CD4-positive, alpha-beta memory T cell (primary cell): Measurements from ENCODE around the gene DPM2. TPM values are rescaled to one million over a fixed set of nuclear protein-coding genes. Genes with fewer than 3 reads are reported as not detected.

Experiments used
- CTCF ChIA-PET: fragments of 350-600 bp; sonication (Branson Sonifier 250); formaldehyde crosslinking; loops from one replicate; lab custom pipeline; 2021; ENCODE audit warnings: inconsistent platforms; ENCODE audit not compliant: partially characterized antibody; lab: Charles Lee
- POLR2A ChIA-PET: fragments of 350-600 bp; sonication (Branson Sonifier 250); formaldehyde crosslinking; loops from one replicate; lab custom pipeline; 2021; ENCODE audit not compliant: partially characterized antibody; lab: Charles Lee
- DNase-seq, 5 donors: peaks; one replicate each; pipeline versions ENCODE4 v3.0.0 to v3.0.0-alpha.2; 2020 to 2022; ENCODE audit warnings: mixed read lengths in 1 of 5
- H3K27ac ChIP-seq: one replicate; pipeline ENCODE4 v1.7.0; 2013; ENCODE audit warnings: low read depth, low read length
- H3K27me3 ChIP-seq: 2 replicates; pipeline ENCODE4 v1.7.0; 2013; ENCODE audit warnings: mild to moderate bottlenecking, low read length, moderate library complexity; ENCODE audit not compliant: insufficient read depth
- H3K36me3 ChIP-seq: 2 replicates; pipeline ENCODE4 v1.7.0; 2013; ENCODE audit warnings: mild to moderate bottlenecking, low read length, moderate library complexity; ENCODE audit not compliant: insufficient read depth
- H3K4me1 ChIP-seq: 2 replicates; pipeline ENCODE4 v1.7.0; 2013; ENCODE audit warnings: mild to moderate bottlenecking, low read length, moderate library complexity; ENCODE audit not compliant: insufficient read depth
- H3K4me3 ChIP-seq, 2 donors: one replicate each; pipeline ENCODE4 v1.7.0; 2013; ENCODE audit warnings: low read length in 2 of 2, mild to moderate bottlenecking in 1 of 2
- H3K9me3 ChIP-seq, 2 donors: one replicate each; pipeline ENCODE4 v1.7.0; 2013; ENCODE audit warnings: low read length in 2 of 2, control low read depth in 1 of 2; ENCODE audit not compliant: control insufficient read depth in 1 of 2
- H3K27ac Mint-ChIP-seq, 7 donors: one replicate each; pipeline ENCODE4 v1.8.0; 2020 to 2021; ENCODE audit warnings: mixed read lengths in 7 of 7, mild to moderate bottlenecking in 6 of 7, inconsistent platforms in 3 of 7, moderate library complexity in 3 of 7
- H3K27me3 Mint-ChIP-seq, 2 donors: one replicate each; pipeline ENCODE4 v1.8.0; 2020 to 2021; ENCODE audit warnings: mixed read lengths in 2 of 2
- H3K36me3 Mint-ChIP-seq, 2 donors: one replicate each; pipeline ENCODE4 v1.8.0; 2020 to 2021; ENCODE audit warnings: mixed read lengths in 2 of 2, inconsistent platforms in 1 of 2, mild to moderate bottlenecking in 1 of 2
- H3K4me1 Mint-ChIP-seq, 4 donors: one replicate each; pipeline ENCODE4 v1.8.0; 2020 to 2021; ENCODE audit warnings: mixed read lengths in 4 of 4, mild to moderate bottlenecking in 1 of 4
- H3K4me3 Mint-ChIP-seq, 8 donors: one replicate each; pipeline ENCODE4 v1.8.0; 2020 to 2021; ENCODE audit warnings: mixed read lengths in 8 of 8, mild to moderate bottlenecking in 7 of 8, moderate library complexity in 6 of 8, inconsistent platforms in 3 of 8
- H3K9me3 Mint-ChIP-seq, 8 donors: one replicate each; pipeline ENCODE4 v1.8.0; 2020 to 2021; ENCODE audit warnings: mixed read lengths in 8 of 8, mild to moderate bottlenecking in 5 of 8, inconsistent platforms in 3 of 8, moderate library complexity in 1 of 8
- intact Hi-C: fragments of 100-400 bp; cut with micrococcal nuclease; formaldehyde crosslinking; loops from one replicate; pipeline ENCODE4 v1.15.1; 2023
- polyA plus RNA-seq, 2 donors: library from polyadenylated mRNA; unstranded; fragments of 300-500 nt; fragmentation: Illumina TruSeq; gene quantifications; one replicate each; pipeline ENCODE4 v1.2.3, GENCODE V29; 2021
- total RNA-seq, 2 experiments: library from RNA; stranded (reverse); gene quantifications; one replicate each; pipeline ENCODE4 v1.2.3, GENCODE V29; 2021

Gene DPM2
- total and polyA plus RNA-seq, 4 experiments from 2014 or later = 37.0 to 43.1 (median 40.3) TPM

DNA sequence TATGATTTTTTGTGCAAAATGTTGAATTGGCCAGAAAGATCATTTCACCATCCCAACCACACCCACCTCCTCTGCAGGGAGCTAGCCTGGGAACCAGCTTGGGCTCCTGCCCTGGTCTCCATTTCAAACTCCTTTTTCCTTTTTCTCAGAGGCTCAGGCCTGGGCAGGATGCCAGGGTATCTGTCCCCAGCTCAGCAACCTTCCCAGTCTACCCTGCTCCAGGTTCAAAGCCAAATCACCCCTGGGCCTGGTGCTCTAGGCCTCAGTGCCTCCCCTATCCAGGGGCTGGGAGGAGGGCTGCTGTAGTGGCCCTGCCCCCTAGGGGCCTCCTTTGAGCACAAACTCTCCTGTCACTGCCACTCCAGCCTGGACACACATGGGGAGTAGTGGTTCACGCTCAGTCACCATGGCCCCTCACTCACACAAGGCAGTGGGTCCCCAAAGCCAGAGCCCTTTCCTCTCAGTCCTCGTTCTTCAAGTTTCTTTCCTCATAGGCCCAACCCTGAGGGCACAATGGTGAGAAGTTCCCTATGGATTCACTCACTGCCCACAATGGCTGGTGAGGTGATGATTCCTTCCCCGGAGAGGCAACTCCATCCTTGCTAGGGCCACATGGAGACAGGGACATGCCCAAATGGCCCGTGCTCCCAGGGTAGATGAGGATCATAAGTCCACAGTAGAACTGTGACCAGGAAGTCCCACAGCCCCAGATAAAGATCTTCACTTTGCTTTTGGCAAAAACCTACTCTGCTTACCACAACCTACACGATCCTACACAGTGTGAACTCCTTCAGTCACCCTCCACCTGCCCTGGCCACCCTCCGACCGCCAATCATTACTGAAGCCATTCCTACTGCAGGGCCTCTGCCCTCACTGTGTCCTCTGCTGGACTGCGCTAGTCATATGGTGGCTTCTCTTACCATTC lies 19.2 kb downstream of the DPM2 start:
- Histone ChIP-seq H3K27me3 (no peaks in the 10 kb centered on the region), H3K4me3 (no peak overlapping the region), H3K27ac (no peak overlapping the region), H3K9me3 (no peaks in the 10 kb centered on the region), H3K4me1 (peaks cover 41% of the 10 kb centered on the region), H3K36me3 (no peaks in the 10 kb centered on the region)
- intact Hi-C loops = loop anchor here (5.0 kb wide), 3 partner anchors 46 to 416 kb away; partner anchors contain the start of gene STXBP1
- ChIA-PET CTCF (interaction anchor here (1.3 to 6.7 kb wide), 10 partner anchors 12 to 331 kb away, joined by 3 to 68 read pairs (median 10); partner anchors contain the start of genes PIP5KL1 and TOR2A), POLR2A (interaction anchor here (1.3 to 6.3 kb wide), 5 partner anchors 14 to 310 kb away, joined by 3 to 87 read pairs (median 15); partner anchors contain the start of genes ST6GALNAC6 and TOR2A)
- DNase-seq = no peak
- Mint-ChIP-seq H3K4me1 (peaks cover 12 to 61% (median 38%) of the 10 kb centered on the region in 4 donors), H3K9me3 (no peaks in the 10 kb centered on the region), H3K27me3 (no peaks in the 10 kb centered on the region), H3K4me3 (peak overlapping the region in 5 of 8 donors; percentile 6 to 85 (median 50)), H3K36me3 (peaks cover 0 to 9% of the 10 kb centered on the region in 2 donors), H3K27ac (peak overlapping the region in 5 of 7 donors; percentile 30 to 88 (median 57))

DNA sequence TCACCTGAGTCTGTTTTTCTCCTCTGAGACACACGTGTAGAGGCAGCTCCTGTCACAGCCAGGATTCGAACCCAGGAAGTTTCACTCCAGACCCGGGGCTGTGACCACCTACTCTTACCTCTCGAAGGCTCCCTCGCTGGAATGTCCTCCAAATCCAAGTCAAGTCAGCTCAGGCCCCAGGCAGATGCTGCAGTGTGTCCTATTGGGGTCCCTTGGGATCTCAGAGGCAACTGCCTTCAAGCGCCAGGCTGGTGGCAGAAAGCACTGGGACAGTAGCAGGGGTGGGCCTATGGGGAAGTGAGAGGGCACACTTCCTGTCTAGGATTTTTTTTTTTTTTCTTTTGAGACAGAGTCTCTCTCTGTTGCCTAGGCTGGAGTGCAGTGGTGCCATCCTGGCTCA lies 20.1 kb downstream of the DPM2 start:
- Histone ChIP-seq H3K36me3 (no peaks in the 10 kb centered on the region), H3K4me1 (peaks cover 41% of the 10 kb centered on the region), H3K27me3 (no peaks in the 10 kb centered on the region), H3K4me3 (no peak overlapping the region), H3K9me3 (no peaks in the 10 kb centered on the region), H3K27ac (peak overlapping the region; percentile 14)
- ChIA-PET CTCF (interaction anchor here (1.7 to 4.3 kb wide), 6 partner anchors 11 to 330 kb away, joined by 4 to 30 read pairs (median 10); partner anchors contain the start of gene TOR2A), POLR2A (interaction anchor here (0.6 to 6.3 kb wide), 13 partner anchors 9 to 309 kb away, joined by 3 to 87 read pairs (median 5); partner anchors contain the start of genes CDK9, DPM2, PTRH1 and ST6GALNAC6)
- DNase-seq = no peak
- peak overlapping the region in 5 of 7 donors; percentile 36 to 81 (median 59) for H3K27ac Mint-ChIP-seq
- intact Hi-C loops = loop anchor here (1.0 to 5.0 kb wide), 8 partner anchors 11 to 415 kb away; partner anchors contain the start of genes FPGS, PIP5KL1, STXBP1 and TOR2A
- no peaks in the 10 kb centered on the region for H3K27me3 Mint-ChIP-seq
- peaks cover 5 to 15% of the 10 kb centered on the region in 2 donors for H3K36me3 Mint-ChIP-seq
- no peaks in the 10 kb centered on the region for H3K9me3 Mint-ChIP-seq
- peak overlapping the region in 7 of 8 donors; percentile 12 to 88 (median 68) for H3K4me3 Mint-ChIP-seq
- peaks cover 12 to 67% (median 41%) of the 10 kb centered on the region in 4 donors for H3K4me1 Mint-ChIP-seq

DNA sequence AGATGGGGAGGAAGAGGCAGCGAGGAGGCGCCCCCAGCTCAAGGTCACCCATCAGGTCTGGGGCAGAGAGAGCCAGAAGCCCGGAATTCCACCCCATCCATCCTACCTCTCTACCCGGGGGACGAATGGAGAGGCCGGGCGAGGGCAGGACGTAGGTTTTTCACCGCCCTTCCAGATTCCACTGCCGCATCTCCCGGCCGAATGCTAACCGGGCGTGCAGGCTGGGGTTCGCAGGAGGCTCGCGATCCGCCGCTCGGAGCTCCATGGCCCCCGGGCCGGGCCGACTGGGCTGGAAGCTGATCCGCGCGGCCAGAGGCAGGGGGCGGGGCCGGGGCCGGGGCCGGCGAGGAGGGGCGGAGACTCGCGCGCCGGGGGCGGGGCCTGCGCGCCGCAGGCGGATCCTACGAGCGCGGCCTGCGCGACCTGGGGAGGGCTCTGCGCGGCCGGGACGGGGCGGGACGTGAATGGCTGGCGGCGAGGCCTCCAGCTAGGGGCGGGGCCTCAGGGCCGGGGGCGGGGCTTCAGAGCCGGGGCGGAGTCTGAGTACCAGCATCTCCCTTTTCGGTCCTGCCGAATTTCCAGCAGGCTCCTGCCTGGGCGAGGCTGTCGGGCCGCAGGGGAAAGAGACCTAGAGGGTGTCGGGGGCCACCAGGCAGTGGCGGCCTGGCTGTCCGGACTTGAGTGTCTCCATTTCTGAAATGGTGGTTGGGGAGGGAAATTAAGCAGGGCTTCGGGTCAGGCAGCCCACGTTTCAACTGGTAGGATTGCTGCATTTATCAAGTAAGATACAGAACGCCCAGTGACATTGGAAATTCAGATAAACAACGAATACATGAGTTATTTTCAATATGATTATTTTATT lies 20.7 kb downstream of the DPM2 start, which contains the start of gene ST6GALNAC4:
Gene ST6GALNAC4, minus strand, starts transcription at position 322 of the 862 bp plus-strand sequence. CDS start 622 bp downstream, outside the sequence.
- H3K4me3 ChIP-seq = peak within 1 kb of the TSS; percentile 66 to 76
- no peaks in the 10 kb centered on the region for H3K27me3 ChIP-seq
- Mint-ChIP-seq H3K27ac (peak within 1 kb of the TSS; percentile 63 to 84 (median 79)), H3K36me3 (peaks cover 7 to 17% of the 10 kb centered on the region in 2 donors), H3K4me3 (peak within 1 kb of the TSS; percentile 78 to 88 (median 84)), H3K9me3 (no peaks in the 10 kb centered on the region), H3K27me3 (no peaks in the 10 kb centered on the region), H3K4me1 (peaks cover 12 to 65% (median 39%) of the 10 kb centered on the region in 4 donors)
- H3K4me1 ChIP-seq = peaks cover 38% of the 10 kb centered on the region
- POLR2A ChIA-PET = interaction anchor here (0.6 to 6.3 kb wide), 17 partner anchors 9 to 309 kb away, joined by 3 to 87 read pairs (median 4); partner anchors contain the start of genes CDK9, DPM2, PIP5KL1 and PTRH1
- no peaks in the 10 kb centered on the region for H3K9me3 ChIP-seq
- peak within 1 kb of the TSS; percentile 52 for H3K27ac ChIP-seq
- intact Hi-C loops = loop anchor here (1.0 to 5.0 kb wide), 8 partner anchors 11 to 415 kb away; partner anchors contain the start of genes FPGS, PIP5KL1, STXBP1 and TOR2A
- peak; percentile 90 to 93 (median 91) for DNase-seq
- no peaks in the 10 kb centered on the region for H3K36me3 ChIP-seq
- CTCF ChIA-PET = interaction anchor here (0.8 to 4.3 kb wide), 11 partner anchors 9 to 339 kb away, joined by 3 to 30 read pairs (median 5); partner anchors contain the start of genes ST6GALNAC6 and TOR2A

DNA sequence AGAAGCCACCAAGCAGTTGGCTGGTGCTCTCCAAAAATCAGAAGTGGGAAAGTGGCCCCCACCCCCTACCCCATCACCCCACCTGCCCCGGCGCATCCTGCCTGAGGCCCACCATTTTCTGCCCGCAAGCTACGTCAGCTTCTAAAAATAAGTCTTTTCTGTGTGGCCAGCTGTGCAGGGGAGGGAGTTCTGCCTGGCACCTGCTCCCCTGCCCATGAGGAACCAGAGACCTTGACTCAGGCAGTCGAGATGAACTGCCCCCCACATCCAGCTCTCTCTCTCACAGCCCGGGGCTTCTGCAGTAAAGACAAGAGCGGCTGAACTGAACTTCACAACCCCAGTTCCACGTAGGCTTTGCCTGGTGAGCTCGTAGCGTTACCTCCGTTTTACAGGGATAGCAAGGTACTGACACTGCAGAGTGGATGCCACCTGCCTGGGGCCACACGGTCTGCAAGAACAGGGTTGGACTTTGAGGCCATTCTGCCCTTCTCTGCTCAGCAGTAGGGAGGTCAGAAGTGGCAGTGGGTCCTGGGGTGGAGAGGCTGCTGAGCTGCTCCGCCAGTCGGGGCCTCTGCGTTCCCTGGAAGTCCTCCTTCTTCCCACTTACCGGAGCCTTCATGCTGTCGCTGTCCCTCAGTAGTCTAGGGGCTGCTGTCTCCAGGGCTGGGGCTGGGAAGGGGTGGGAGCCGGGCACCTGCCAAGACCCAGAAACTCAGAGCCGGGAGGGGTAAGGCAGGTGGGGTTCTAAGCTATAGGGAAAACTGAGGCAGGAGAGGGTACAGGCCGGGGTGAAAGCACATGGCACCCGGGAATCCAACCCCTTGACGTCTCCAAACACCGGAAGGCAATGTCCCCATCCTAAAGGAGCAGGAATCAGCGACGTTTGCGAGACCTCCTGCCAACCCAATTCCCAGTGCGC lies 21.6 kb downstream of the DPM2 start:
- Mint-ChIP-seq H3K4me1 (peaks cover 12 to 67% (median 37%) of the 10 kb centered on the region in 4 donors), H3K27ac (peak overlapping the region; percentile 63 to 84 (median 79)), H3K9me3 (no peaks in the 10 kb centered on the region), H3K36me3 (peaks cover 11 to 24% of the 10 kb centered on the region in 2 donors), H3K27me3 (no peaks in the 10 kb centered on the region), H3K4me3 (peak overlapping the region; percentile 78 to 84 (median 82))
- peak overlapping the region; percentile 52 for H3K27ac ChIP-seq
- intact Hi-C loops = loop anchor here (2.0 to 5.0 kb wide), 5 partner anchors 13 to 414 kb away; partner anchors contain the start of genes FPGS and STXBP1
- H3K4me1 ChIP-seq = peaks cover 31% of the 10 kb centered on the region
- ChIA-PET CTCF (interaction anchor here (0.8 to 4.3 kb wide), 10 partner anchors 10 to 338 kb away, joined by 3 to 30 read pairs (median 6); partner anchors contain the start of genes ST6GALNAC6 and TOR2A), POLR2A (interaction anchor here (0.5 to 6.3 kb wide), 14 partner anchors 10 to 296 kb away, joined by 3 to 87 read pairs (median 4); partner anchors contain the start of genes CDK9, DPM2, ENG and PIP5KL1)
- H3K4me3 ChIP-seq = peak overlapping the region; percentile 66 to 76
- DNase-seq = peak in 1 of 5 donors; percentile 65
- no peaks in the 10 kb centered on the region for H3K9me3 ChIP-seq
- no peaks in the 10 kb centered on the region for H3K36me3 ChIP-seq
- no peaks in the 10 kb centered on the region for H3K27me3 ChIP-seq

DNA sequence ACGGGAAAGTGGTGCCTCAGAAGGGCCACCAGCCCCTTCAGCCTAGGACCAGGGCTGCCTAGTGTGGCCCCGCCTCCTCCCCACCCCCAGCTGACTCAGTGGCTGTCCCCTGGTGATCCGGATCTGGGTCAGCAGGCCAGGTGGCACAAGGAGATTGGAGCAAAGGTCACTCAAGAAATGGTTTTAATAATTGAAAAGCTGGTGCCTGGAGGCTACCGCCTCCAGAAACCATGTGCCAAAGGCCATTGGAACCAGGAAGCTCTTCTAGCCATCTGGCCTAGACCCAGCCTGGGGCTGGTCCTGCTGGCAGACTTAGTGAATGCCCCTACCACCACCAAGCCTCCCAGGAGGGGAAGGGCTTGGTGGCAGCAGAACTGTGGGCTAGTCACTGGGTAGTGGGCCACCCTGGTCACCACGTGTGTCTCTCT lies 22.3 kb downstream of the DPM2 start:
- Mint-ChIP-seq H3K27ac (peak overlapping the region in 6 of 7 donors; percentile 59 to 84 (median 69)), H3K27me3 (no peaks in the 10 kb centered on the region), H3K9me3 (no peaks in the 10 kb centered on the region), H3K4me1 (peaks cover 18 to 73% (median 43%) of the 10 kb centered on the region in 4 donors), H3K4me3 (peak overlapping the region in 7 of 8 donors; percentile 31 to 84 (median 82)), H3K36me3 (peaks cover 17 to 30% of the 10 kb centered on the region in 2 donors)
- Histone ChIP-seq H3K27ac (no peak overlapping the region), H3K27me3 (no peaks in the 10 kb centered on the region), H3K36me3 (no peaks in the 10 kb centered on the region), H3K4me1 (peaks cover 35% of the 10 kb centered on the region), H3K9me3 (no peaks in the 10 kb centered on the region), H3K4me3 (no peak overlapping the region)
- CTCF ChIA-PET = interaction anchor here (1.7 to 4.3 kb wide), 5 partner anchors 11 to 180 kb away, joined by 4 to 30 read pairs (median 5); partner anchors contain the start of gene TOR2A
- DNase-seq = peak in 1 of 5 donors; percentile 13
- POLR2A ChIA-PET = interaction anchor here (0.5 to 6.3 kb wide), 8 partner anchors 11 to 296 kb away, joined by 3 to 87 read pairs (median 10); partner anchors contain the start of genes CDK9, DPM2, ENG and TOR2A
- intact Hi-C loops = loop anchor here (5.0 kb wide), 3 partner anchors 43 to 413 kb away; partner anchors contain the start of gene STXBP1
